Lower lobe of right lung (tissue), 2 donors: ENCODE measurements around the gene ARHGAP21. TPM values are rescaled to one million over a fixed set of nuclear protein-coding genes. Genes with fewer than 3 reads are reported as not detected.

Experiments
- ATAC-seq, 2 donors: fragments of 200-7000 bp; cut with Tn5 transposase; one replicate each; pipeline ENCODE4 v1.9.1; 2020 to 2022; ENCODE audit warnings: mild to moderate bottlenecking in 2 of 2, moderate library complexity in 2 of 2
- DNase-seq: peaks from one replicate; pipeline ENCODE4 v3.0.0-alpha.2; 2020
- H3K27ac ChIP-seq: fragments of 200-600 bp; one replicate; pipeline ENCODE4 v1.8.0; 2022
- H3K27me3 ChIP-seq: fragments of 200-600 bp; one replicate; pipeline ENCODE4 v1.8.0; 2022; ENCODE audit warnings: low read depth
- H3K36me3 ChIP-seq: fragments of 200-600 bp; one replicate; pipeline ENCODE4 v1.8.0; 2022; ENCODE audit warnings: mild to moderate bottlenecking
- H3K4me1 ChIP-seq: fragments of 200-600 bp; one replicate; pipeline ENCODE4 v1.8.0; 2022
- H3K4me3 ChIP-seq: fragments of 200-600 bp; one replicate; pipeline ENCODE4 v1.8.0; 2022; ENCODE audit warnings: mild to moderate bottlenecking
- H3K9me3 ChIP-seq: fragments of 200-600 bp; one replicate; pipeline ENCODE4 v1.8.0; 2022
- intact Hi-C: fragments of 100-400 bp; cut with DNase I; formaldehyde crosslinking; loops from one replicate; pipeline ENCODE4 v1.11.0; 2022
- total RNA-seq: library from RNA; stranded (reverse); fragmentation: NEBNext Ultra II Directional; extraction: Animal tissue kit (Norgen Biotek cat#: 25700); gene quantifications from one replicate; pipeline ENCODE4 v1.2.1, GENCODE V29; 2021
- TF ChIP-seq, protein P1 (sequence below): fragments of 200-600 bp; IDR thresholded peaks from one replicate; pipeline ENCODE4 v1.8.0; 2022; ENCODE audit warnings: antibody characterized with exemption, mild to moderate bottlenecking
- donor health status: DM: no; HTN: yes; CAD: no; lungs with severe emphysema.

The ARHGAP21 gene
- total RNA-seq, 1 donor from 2014 or later = 83.1 TPM

- intact Hi-C loops = no loop called here
- Histone ChIP-seq H3K9me3 (no peaks in the 10 kb centered on the region), H3K36me3 (no peaks in the 10 kb centered on the region), H3K27ac (no peak overlapping the region), H3K4me1 (no peaks in the 10 kb centered on the region), H3K4me3 (no peak overlapping the region), H3K27me3 (no peaks in the 10 kb centered on the region)
- DNase-seq (no peak), ATAC-seq (no peak)
- TF ChIP-seq, protein P1, sequence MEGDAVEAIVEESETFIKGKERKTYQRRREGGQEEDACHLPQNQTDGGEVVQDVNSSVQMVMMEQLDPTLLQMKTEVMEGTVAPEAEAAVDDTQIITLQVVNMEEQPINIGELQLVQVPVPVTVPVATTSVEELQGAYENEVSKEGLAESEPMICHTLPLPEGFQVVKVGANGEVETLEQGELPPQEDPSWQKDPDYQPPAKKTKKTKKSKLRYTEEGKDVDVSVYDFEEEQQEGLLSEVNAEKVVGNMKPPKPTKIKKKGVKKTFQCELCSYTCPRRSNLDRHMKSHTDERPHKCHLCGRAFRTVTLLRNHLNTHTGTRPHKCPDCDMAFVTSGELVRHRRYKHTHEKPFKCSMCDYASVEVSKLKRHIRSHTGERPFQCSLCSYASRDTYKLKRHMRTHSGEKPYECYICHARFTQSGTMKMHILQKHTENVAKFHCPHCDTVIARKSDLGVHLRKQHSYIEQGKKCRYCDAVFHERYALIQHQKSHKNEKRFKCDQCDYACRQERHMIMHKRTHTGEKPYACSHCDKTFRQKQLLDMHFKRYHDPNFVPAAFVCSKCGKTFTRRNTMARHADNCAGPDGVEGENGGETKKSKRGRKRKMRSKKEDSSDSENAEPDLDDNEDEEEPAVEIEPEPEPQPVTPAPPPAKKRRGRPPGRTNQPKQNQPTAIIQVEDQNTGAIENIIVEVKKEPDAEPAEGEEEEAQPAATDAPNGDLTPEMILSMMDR = no peak
Observed at GRCh38 chr10:24568042-24568441, 155.6 kb downstream of the ARHGAP21 start.

GRCh38 chr10:24561453-24561852, 162.2 kb downstream of the ARHGAP21 start:
- no peaks in the 10 kb centered on the region for H3K36me3 ChIP-seq
- no peaks in the 10 kb centered on the region for H3K27me3 ChIP-seq
- no peaks in the 10 kb centered on the region for H3K9me3 ChIP-seq
- TF ChIP-seq, protein P1 = no peak
- no peak overlapping the region for H3K4me3 ChIP-seq
- no peak for ATAC-seq
- H3K4me1 ChIP-seq = peaks cover 5% of the 10 kb centered on the region
- no peak overlapping the region for H3K27ac ChIP-seq
- no peak for DNase-seq
- intact Hi-C loops = no loop called here

- Histone ChIP-seq H3K36me3 (no peaks in the 10 kb centered on the region), H3K27ac (no peak overlapping the region), H3K27me3 (no peaks in the 10 kb centered on the region), H3K9me3 (no peaks in the 10 kb centered on the region), H3K4me3 (no peak overlapping the region), H3K4me1 (peaks cover 5% of the 10 kb centered on the region)
- DNase-seq = no peak
- peak; percentile 26 to 44 for ATAC-seq
- TF ChIP-seq, protein P1 = peak; percentile 63
- intact Hi-C loops = no loop called here
Observed at GRCh38 chr10:24556750-24557742, 166.6 kb downstream of the ARHGAP21 start.

- H3K27me3 ChIP-seq = no peaks in the 10 kb centered on the region
- no peaks in the 10 kb centered on the region for H3K36me3 ChIP-seq
- DNase-seq (no peak), ATAC-seq (no peak)
- H3K4me1 ChIP-seq = peaks cover 5% of the 10 kb centered on the region
- intact Hi-C loops = no loop called here
- TF ChIP-seq, protein P1 = no peak
- no peaks in the 10 kb centered on the region for H3K9me3 ChIP-seq
- H3K4me3 ChIP-seq = no peak overlapping the region
- no peak overlapping the region for H3K27ac ChIP-seq
Observed at GRCh38 chr10:24556126-24556749, 167.4 kb downstream of the ARHGAP21 start.

- Histone ChIP-seq H3K9me3 (no peaks in the 10 kb centered on the region), H3K27me3 (no peaks in the 10 kb centered on the region), H3K36me3 (no peaks in the 10 kb centered on the region), H3K4me1 (peaks cover 5% of the 10 kb centered on the region), H3K4me3 (no peak overlapping the region), H3K27ac (no peak overlapping the region)
- intact Hi-C loops = no loop called here
- ATAC-seq (no peak), DNase-seq (no peak)
- TF ChIP-seq, protein P1 = no peak
Observed at GRCh38 chr10:24554036-24554435, 169.7 kb downstream of the ARHGAP21 start.
